Medulla oblongata (tissue), 1 donor: ENCODE results near the gene AGPAT2.

ENCODE experiments used
- DNase-seq: peaks from one replicate; pipeline ENCODE4 v3.0.0-alpha.2; 2015; ENCODE audit errors: extremely low spot score

Gene AGPAT2

DNA sequence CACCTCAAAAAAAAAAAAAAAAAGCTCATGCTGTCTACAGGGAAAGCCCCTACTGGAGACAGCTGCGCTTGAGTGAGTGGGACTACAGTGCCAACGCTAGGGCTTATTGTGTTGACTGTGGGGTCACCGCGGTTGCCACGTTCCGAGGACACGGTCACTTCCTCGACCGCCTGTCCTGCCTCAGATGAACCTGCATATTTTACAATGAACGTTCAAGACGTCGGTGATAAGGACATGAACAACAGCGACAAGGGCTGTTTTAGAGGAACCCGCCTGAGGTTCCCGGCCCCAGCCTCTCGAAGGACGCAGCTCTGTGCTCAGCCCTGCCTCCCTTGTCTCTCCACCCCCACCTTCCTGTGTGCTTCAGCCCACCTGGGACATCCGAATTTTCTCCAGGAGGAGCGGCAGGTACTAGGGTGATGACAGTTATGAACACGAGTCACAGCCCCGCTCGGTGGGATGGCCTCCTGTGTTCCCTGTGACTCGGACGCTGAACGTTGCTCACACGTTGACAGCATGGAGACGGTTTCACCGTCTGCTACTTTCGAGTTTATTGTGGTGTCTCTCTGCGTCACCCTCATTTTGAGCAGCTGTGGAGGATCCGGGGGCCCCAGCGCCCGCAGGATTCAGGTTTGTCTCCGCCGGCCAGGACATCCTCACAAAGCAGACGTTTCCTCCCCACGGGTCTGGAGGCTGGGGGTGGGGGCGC is 13.9 kb upstream of the AGPAT2 start:
- no peak for DNase-seq

DNA sequence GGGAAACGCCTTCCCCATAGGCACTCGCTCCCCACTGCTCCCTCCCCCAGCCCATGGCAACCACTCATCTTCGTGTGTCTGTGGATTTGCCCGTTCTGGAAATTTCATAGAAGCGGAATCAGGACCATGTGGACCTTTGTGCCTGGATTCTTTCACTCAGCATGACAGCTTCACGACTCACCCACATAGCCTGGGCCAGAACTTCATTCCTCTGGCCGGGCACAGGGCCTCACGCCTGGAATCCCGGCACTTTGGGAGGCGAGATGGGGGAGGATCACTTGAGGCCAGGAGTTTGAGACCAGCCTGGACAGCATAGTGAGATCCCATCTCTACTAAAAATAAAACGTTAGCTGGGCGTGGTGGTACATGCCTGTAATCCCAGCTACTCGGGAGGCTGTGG is 13.0 kb upstream of the AGPAT2 start:
- DNase-seq: no peak

DNA sequence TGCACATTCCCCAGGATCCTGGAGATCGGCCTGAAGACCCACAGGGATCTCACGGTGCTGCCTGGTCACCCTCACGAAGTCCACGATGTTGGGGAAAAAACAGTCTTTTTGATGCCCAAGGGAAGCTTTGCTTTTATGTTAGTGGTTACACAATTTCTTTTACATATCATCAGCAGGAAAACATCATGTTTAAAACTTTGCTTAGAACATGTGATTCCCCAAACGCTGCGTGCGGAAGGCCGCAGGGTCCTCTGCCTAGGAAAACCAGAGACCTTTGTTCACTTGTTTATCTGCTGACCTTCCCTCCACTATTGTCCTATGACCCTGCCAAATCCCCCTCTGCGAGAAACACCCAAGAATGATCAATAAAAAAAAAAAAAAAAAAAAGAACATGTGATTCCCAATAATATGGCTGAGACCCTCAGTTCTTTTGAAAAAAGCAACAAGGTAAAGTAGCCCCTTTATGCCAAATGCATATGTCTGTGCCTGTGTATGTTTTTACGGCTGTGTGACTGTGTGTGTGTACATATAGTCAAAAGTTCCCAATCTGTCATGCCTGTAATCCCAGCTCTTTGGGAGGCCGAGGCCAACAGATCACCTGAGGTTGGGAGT is 11.5 kb upstream of the AGPAT2 start:
- no peak for DNase-seq

DNA sequence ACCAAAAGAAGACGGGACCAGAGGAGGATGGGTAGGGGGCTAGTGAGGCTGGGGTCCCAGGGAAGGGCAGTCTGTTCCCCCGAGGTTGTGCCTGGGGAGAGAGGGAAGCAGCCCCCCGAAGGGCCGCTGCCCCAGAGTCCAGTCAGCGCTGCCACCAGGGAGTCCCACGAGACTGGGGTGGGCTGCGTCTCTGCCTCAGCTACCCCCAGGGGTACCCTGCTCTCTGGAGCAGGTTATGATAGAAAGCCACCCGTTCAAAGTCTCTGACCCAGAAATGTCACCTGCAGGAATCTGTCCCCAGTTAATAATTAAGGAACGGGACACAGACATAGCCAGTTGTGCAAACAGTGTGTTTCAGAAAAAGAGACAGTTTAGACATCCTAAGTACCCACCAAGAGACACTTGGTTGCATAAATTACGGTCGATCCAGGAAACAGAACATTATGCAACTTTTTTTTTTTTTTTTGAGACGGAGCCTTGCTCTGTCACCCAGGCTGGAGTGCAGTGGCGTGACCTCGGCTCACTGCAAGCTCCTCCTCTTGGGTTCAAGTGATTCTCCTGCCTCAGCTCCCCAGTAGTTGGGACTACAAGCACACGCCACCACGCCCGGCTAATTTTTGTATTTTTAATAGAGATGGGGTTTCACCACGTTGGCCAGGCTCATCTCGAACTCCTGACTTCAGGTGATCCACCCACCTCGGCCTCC is 10.7 kb upstream of the AGPAT2 start:
- no peak for DNase-seq

DNA sequence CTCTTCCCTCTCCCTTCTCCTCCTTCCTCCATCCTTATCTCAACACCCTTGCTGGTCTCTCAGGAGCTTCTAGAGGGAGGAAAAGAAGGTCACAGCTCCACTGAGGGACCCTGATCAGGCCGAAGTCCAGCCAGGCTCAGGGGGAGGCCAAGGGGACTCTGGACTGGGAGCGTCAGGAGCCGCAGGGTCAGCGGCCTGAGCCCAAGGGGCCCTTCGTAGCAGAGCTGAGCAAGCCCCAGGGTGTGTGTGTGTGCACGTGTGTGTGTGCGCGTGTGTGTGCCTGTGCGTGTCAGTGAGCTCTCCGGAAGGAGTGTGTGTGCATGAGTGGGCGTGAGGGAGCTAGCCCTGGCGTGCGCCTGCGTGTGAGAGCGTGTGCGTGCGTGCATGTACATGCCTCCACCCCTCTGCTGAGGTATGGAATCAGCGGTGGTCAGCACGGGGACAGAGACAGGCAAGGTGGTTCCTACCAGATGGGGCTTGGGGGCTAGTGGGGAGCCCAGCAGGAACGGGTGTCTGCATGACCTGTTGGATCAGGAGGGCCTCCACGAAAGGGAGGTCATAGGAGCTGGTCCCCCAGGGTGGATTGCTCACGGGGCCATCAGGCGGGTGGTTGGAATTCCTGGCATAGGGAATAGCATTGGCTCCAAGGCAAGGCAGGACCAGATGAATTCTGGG is 10.0 kb upstream of the AGPAT2 start:
- no peak for DNase-seq

DNA sequence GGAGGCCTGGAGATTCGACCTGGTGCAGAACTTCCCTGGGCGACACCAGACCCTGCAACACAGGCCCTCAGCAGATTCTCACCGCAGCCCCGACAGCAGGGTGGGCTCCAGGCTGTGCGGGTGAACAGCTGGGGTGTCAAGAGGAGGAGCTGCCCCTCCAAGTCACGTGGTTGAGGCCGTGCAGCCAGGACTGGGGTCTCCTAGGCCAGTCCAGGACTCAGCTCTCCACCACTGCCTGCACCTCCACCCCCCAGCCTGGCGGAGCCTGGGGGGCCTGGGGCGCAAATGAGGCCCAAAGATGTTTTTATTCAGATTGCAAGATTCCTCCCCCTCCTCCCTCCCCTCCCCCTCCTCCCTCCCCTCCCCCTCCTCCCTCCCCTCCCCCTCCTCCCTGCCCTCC is 9.2 kb upstream of the AGPAT2 start:
- no peak for DNase-seq

DNA sequence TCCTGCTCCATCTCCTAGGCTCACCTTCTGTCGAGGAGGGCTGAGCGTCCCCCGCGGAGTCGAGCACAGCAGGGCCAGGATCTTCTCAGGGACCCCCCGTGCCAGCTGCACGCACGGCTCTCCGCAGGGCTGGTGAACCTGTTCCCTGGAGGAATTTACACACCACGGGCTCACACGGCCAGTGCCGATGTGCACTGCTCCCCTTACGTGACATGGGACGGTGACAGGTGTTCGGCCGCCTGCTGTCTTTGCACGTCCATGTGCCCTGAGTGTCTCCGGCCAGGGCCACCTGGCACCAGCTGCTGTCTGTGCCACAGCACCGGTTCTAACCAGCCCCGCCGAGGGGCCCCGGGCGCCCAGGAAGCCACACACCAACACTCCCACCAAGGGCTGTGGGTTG is 8.7 kb upstream of the AGPAT2 start:
- DNase-seq: no peak

DNA sequence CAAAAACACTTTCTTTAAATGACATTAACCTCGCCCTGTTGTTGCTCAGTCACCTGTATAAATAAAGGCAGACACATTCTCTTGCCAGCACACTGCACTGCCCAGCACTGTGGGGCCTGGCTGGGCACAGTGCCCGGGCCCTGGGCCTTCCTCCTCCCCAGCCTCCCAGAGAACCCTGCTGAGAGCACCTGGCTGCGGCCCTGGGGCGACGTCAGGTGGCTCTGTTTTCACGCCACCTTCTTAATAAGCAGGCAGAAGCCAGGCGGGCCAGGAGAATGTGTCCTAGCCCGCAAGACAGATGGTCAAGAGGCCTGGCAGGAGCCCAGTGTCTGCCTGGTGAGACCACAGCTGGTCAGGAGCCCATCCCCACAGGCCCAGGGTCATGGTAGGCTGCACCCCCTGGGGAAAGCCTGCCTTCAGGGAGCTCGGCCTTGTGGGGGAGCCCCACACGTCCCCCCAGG is 8.2 kb upstream of the AGPAT2 start:
- DNase-seq: no peak

DNA sequence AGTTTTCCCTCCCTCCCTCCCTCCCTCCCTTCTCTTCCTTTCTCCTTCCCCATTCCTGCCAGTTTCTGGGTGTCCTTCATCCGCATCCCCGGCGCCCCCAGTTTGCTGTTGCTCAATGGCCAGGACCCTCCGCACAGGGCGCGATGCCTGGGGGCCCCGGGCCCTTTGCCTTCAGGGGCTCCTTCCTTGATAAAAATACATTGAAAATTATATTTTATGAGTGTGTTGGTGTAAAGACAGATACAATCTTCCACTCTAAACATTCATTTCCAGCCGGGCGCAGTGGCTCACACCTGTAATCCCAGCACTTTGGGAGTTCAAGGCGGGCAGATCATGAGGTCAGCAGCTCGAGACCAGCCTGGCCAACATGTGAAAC is 7.6 kb upstream of the AGPAT2 start:
- no peak for DNase-seq

DNA sequence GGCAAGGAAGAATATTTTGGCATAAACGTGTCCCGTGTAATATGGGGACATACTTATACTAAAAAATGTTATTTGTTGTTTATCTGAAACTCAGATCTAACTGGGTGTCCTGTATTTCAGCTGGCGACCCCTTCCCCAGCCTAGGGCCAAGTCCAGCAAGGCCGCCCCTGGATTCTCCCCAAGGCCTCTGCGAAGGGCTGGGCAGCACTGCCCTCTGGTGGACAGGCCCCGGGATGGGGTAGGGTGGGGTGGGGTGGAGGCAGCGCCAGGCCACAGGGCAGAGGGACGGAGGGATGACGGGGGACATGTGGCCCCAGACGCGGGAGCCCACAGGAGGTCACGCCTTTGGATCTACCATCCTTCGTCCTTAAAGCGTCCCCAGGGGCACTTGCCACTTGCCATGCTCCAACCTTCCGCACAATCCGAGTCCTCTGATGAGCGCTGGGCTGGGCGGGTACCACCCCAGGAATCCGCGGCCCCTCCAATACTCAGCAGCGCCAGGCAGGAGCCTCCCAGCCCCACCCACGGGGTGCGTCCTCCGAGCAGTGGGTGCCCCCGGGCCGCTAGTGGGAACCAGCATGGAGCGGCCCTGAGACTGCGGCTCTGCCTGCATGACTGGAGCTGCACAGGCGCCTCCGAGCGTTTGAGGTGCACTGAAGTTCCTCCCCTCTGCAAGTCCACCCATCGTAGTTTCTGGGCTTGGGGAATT is 7.1 kb upstream of the AGPAT2 start:
- peak; percentile 35 for DNase-seq

DNA sequence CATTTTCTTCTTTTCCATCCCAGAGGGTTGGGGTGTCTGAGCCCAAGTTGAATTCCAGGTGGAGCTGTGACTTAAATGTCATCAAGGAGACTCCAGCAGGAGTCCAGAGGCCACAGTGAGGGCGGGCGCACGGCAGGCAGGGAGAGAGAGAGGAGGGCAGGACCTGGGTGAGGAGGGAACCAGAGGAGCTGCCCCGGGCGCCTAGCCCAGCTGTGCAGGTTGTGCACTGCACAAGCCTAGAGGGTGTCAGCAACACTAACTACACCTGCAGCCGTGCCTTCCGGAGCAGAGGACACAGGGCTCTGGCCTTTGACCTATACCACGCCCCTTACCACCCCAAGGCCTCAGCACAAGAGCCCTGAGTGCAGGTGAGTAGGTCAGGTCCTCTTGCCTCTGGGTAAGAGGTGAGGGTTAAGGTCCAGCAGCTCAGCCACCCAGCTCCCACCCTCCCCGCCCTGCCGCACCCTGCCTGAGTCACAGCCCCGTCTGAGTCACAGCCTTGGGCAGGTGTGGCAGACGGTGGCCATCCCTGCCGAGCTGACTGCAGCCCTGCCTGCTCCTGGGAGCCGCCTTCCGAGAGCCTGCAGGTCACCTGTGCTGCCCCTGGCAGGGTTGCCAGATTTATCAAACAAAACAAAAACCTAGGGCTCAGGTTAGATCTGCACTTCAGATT is 6.4 kb upstream of the AGPAT2 start:
- no peak for DNase-seq

DNA sequence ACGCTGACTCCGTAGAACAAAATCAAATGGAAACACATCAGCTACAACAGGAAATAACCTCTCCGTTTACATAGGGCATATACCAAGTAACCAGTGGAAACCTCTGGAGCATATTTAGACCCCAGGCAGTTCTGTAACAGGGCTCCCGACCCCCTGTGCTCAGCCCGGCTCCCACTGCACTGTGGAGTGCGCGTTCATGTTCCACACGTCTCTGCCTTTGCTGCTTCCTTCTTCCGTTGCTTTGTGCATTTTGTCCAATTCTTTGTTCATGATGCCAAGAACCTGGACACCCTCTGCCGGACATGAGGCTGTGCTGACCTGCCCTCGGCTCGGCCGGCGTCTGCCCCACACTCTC is 5.9 kb upstream of the AGPAT2 start:
- DNase-seq: no peak

DNA sequence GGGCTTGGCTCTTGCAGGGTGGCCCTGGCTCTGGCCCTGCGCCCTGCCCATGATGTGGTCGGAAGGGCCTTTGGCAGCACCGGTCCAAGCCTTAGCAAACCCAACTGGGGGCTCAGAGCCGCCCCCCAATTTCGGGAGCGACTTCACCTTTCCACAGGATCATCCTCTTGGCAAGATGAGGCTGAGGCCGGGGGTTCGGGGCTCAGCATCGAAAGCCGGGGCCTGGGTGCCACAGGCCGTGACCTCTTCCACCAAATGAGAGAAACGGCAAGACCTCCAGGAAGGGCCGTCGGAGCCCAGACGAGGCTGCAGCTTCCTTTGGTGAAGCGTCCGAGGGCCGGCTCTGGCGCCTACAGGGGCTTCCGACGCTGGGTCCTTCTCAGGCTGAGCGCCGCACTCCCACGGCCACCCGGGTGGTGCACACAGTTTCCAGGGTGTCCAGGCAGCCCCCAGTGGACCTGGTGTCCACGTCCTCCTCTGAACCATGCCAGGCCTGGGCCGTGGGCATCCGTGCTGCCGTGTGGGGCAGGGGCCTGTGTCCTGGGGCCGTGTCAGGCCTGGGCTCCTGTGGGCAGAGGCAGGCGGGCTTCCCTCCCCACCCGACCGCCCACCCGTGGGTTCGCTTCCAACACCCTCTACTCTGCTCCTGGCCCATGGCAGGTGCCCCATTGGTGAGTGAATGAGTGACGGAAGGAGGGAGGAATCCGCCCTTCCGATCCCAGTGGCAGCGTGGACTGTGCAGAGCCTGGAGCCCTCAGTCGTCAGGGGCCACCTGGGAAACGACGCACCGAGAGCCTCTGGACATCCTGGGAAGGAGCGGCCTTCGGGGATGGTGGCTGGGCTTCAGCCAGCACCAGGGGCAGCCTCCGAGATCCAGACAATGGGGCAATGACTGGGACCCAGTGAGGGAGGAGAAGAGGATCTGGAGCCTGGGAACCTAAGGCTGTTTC is 5.2 kb upstream of the AGPAT2 start:
- DNase-seq: no peak

DNA sequence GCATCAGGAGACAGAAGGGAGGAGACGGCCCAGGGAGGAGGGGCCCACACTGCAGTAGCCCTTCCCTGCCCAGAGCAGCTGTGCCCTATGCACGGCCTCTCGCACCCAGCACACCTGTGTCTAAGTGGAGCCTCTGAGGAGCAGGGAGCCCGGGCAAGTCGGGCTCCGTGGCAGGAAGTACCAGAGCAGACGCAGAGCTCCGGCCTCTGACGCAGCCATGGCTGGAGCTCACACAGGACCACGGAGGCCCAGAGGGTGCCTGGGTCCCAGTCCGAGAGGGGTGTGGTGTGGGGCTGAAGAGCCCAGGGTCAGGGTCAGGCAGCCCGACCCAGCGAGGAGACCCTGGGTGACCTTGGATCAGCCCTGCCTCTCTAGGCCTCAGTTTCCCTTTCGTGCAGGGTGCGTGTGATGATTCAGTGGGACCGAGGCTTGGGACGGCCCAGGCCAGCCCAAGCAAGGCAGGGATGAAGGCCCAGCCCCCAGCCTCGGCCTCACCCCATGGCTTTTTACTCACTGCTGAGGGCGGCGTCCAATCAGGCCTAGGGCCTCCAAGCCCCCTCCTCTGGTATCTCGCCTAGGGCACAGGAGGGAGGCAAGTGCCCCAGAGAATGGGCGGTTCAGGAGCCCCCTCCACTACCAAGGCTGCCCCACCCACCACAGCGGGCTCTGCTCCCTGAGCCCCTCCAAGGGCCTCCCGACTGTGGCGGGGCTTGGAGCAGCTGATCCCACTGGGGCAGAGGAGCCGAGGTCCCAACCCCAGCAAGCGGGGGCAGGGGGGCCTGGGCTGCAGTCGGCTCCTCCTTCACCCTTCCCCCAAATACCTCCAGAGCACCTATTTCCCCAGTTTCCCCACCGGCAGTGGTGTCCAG is 4.3 kb upstream of the AGPAT2 start:
- DNase-seq: no peak

DNA sequence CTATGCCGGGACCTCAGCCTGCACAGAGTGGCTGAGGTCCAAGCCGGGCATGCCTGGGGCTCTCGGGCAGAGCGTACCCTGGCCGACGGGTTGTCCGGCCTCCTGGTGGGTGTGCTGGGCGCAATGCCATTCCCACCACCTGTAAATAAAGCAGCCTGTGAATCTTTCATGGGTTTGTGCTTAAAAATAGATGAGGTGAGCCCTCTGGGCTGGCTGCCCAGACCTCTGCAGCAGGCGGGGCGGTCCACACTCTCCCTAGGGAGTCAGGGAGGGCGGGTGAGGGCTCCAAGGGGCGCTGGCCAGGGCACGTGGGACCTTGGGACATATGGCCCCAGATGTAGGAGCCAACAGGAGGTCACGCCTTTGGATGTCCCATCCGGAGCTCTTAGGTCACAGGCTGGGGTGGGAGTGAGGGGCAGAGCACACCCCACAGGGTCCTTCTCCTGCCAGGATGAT is 3.6 kb upstream of the AGPAT2 start:
- DNase-seq: no peak

DNA sequence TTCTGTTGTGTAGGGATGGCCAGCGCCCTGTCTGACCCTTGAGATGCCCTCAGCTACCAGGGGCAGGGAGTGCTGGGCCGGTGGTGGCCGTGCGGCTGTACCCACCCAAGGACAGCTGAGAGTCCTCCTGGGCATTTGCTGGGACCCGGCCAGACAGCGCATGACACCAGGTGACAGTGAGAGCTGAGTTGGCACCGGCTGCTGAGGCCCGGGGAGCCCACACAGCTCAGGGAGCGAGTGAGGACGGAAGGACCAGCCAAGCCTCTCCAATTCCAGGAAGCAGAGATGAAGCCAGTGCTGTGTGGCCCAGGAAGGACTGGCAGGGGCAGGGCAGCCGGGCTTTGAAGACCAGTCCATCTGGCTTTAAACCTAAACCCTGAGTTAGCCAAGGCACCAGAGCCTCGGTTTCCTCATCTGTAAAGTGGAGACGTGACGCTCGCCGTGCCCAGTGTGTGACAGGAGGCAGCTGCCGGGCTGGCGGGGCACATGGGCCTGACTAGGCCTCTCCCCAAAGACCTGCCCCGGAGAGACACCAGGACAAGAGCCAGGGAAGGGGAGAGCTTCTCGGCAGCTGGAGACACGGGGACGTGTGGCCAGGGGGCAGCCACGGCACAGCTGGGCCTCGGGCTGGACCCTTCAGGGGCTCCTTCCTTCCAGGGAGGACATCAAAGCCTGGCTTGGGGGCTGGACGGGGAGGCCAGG is 3.0 kb upstream of the AGPAT2 start:
- no peak for DNase-seq

DNA sequence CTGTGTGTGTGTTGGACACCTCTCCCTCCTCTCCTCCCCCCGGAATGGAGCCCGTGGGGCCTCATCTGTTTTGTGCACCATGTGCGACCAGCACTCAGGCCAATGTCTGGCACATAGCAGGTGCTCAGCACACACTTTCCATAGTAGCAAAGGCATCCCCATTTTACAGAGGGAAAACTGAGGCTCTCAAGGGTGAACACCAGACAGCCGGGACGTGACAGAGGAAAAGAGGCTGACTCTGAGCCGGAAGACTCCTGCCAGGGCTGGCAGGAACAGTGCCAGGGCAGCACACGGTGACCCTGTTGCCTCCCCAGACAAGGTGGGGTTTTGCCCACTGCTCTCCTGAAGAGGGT is 1.8 kb upstream of the AGPAT2 start:
- no peak for DNase-seq

DNA sequence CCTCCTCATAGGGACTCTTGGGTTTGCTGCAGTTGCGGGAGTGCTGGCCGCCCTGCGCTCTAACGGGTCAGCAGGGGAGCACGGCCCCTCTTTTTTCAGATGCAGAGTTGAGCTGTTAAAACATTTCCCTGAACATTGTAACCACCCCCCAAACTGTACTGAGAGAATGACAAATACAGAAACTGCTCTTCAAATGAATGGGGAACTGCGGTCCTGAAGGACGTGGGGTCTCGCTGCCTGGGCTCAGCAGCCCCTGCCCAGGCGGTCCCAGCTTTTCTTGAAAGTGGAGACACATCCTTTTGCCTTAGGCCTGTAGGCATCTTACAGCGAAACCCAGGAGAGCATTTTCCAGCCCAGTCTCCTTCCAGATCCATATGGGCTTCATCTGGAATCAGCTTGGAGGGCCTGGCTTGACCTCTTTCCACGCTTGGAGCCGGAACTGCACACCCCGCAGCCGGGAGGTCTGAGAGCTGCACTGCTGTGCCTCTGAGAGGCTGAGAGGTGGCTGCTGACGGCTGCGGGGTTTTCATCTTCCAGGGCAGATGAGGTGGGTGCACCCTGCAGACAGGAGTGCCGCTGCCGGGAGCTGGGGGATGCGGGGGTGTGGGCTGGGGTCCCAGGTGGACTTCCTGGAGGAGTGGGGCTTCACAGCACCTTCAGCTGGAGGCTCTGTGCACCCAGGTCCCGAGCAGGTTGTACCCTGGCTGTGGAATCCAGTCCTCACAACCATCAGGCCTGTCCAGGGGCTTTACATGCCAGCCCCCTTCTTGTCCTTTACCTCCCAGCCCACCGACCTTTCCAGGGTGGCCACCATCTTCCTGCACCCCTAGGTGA is 1.2 kb upstream of the AGPAT2 start:
- DNase-seq: peak; percentile 20
